HL-60 (cell line): ENCODE results near the gene BLOC1S1.

ENCODE experiments used
- DNase-seq, 2 experiments: peaks; one replicate each; pipeline ENCODE4 v3.0.0-alpha.2; 2010 to 2020; ENCODE audit warnings: low read depth in 1 of 2, low spot score in 1 of 2
- H3K27ac ChIP-seq: fragments of 250-450 bp; sonication (Bioruptor Pico); replicated peaks from 2 replicates; pipeline ENCODE4 v1.5.1; 2020; ENCODE audit warnings: mild to moderate bottlenecking, moderate library complexity
- H3K27me3 ChIP-seq: fragments of 250-450 bp; sonication (Bioruptor Pico); 2 replicates; pipeline ENCODE4 v1.5.1; 2021; ENCODE audit warnings: mild to moderate bottlenecking, moderate library complexity; ENCODE audit not compliant: insufficient read depth, poor library complexity, severe bottlenecking
- H3K4me3 ChIP-seq: replicated peaks from 2 replicates; pipeline ENCODE4 v1.5.1; 2011; ENCODE audit warnings: mild to moderate bottlenecking, control low read depth, low read length; ENCODE audit not compliant: insufficient read depth
- CTCF ChIP-seq: IDR thresholded peaks from one replicate; pipeline ENCODE4 v1.5.1; 2011; ENCODE audit warnings: low read length, control low read depth, inconsistent platforms; ENCODE audit not compliant: insufficient read depth
- GABPA ChIP-seq: IDR thresholded peaks from 2 replicates; pipeline ENCODE4 v1.6.1; 2012; ENCODE audit warnings: low read depth
- POLR2AphosphoS5 ChIP-seq: IDR thresholded peaks from 2 replicates; pipeline ENCODE4 v1.6.1; 2012; ENCODE audit warnings: low read depth
- REST ChIP-seq: IDR thresholded peaks from 2 replicates; pipeline ENCODE4 v1.6.1; 2012; ENCODE audit warnings: low read depth; ENCODE audit not compliant: insufficient replicate concordance
- SPI1 ChIP-seq: IDR thresholded peaks from 2 replicates; pipeline ENCODE4 v1.6.1; 2012; ENCODE audit warnings: low read depth, mild to moderate bottlenecking, borderline replicate concordance

Gene BLOC1S1

DNA sequence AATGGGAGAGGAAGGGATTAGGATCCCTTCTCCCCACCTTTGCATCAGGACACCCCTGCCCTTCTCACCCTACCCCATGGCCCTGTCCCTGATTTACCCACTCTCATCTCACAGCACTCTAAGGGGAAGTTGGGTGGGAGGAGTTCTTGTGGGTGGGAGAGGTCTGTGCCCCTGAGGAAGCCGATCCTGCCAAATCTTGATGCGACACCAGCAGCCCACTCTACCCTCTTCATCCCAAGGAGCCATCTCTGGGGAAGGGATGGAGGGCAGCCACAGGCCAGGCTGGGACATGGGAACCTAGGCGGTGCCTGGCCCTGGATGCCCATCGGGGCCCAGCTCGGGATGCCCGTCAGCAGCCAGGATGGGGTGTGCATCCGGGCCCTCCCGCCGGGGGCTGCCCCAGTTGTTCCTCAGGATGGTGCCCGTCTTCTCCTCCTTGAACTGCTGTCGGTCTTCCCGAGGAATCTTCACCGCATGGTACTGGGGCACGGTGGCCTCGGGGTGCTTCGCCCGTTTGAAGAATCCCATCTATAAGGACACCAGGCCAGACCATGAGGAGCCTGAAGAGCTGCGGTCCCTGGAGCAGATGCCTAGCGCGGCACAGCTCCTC lies 31.0 kb upstream of the BLOC1S1 start:
- Histone ChIP-seq H3K27ac (no peak overlapping the region), H3K27me3 (no peaks in the 10 kb centered on the region), H3K4me3 (no peak overlapping the region)
- no peak for DNase-seq
- TF ChIP-seq SPI1 (no peak), GABPA (no peak), POLR2AphosphoS5 (no peak), REST (no peak), CTCF (no peak)

GRCh38 chr12:55685671-55686070 lies 30.2 kb upstream of the BLOC1S1 start:
- Histone ChIP-seq H3K27me3 (no peaks in the 10 kb centered on the region), H3K4me3 (no peak overlapping the region), H3K27ac (no peak overlapping the region)
- no peak for TF ChIP-seq GABPA
- TF ChIP-seq POLR2AphosphoS5, result no peak
- TF ChIP-seq REST, result no peak
- no peak for TF ChIP-seq CTCF
- TF ChIP-seq SPI1, result no peak
- DNase-seq, result no peak

DNA sequence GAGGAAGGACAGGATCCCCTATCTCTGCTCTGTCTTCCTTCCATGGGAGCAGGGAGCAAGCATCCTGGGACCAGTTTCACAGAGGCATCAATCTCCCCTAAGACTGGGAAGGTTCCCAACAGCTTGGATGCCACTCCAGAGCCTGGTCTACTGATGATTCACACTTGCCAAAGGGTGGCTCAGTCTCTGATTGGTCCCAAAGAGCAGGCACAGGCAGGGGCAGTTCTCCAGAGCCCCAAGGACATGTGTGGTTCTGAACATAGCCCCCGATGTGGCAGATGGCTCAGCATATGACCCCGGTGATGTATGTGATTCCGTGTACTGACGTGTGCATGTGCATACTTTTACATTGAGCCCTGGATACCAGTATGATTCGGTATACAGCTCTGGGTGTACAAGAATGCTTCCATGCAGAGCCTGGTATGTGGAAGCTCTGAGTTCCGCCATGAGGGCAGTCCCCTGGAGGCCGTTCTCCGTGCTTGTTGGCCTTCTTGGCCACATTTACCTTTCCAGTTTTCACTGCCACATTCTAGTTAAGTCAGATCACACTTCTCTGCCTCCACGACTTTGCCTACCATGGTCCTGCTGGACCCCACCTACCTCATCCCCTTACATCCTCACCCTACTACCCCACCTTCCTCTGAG lies 29.4 kb upstream of the BLOC1S1 start:
- Histone ChIP-seq H3K27ac (no peak overlapping the region), H3K27me3 (no peaks in the 10 kb centered on the region), H3K4me3 (no peak overlapping the region)
- TF ChIP-seq SPI1 (no peak), POLR2AphosphoS5 (no peak), CTCF (no peak), REST (no peak), GABPA (no peak)
- DNase-seq, result no peak
